GM21576 (cell line): ENCODE results near the gene PTPRN2.

Experiments used
- ATAC-seq: cut with Tn5 transposase; IDR thresholded peaks from one replicate; pipeline ENCODE4 v1.9.1; 2021; ENCODE audit warnings: mild to moderate bottlenecking, moderate library complexity; ENCODE audit not compliant: unreplicated experiment

The PTPRN2 gene

GRCh38 chr7:157587051-157587804 lies 1000.4 kb downstream of the PTPRN2 start:
- ATAC-seq: no peak

- ATAC-seq: no peak
These were observed 1001.1 kb downstream of the PTPRN2 start for GRCh38 chr7:157586426-157586955.

GRCh38 chr7:157585113-157585861 lies 1002.3 kb downstream of the PTPRN2 start:
- no peak for ATAC-seq

GRCh38 chr7:157584420-157584819 lies 1003.2 kb downstream of the PTPRN2 start:
- ATAC-seq: no peak

GRCh38 chr7:157581740-157582139 lies 1005.9 kb downstream of the PTPRN2 start:
- no peak for ATAC-seq

GRCh38 chr7:157580324-157580723 lies 1007.3 kb downstream of the PTPRN2 start:
- ATAC-seq: no peak

GRCh38 chr7:157579425-157579824 lies 1008.2 kb downstream of the PTPRN2 start:
- ATAC-seq: no peak

GRCh38 chr7:157577796-157578339 lies 1009.8 kb downstream of the PTPRN2 start:
- ATAC-seq: no peak

- no peak for ATAC-seq
These were observed 1010.6 kb downstream of the PTPRN2 start for GRCh38 chr7:157577061-157577460.

- ATAC-seq: no peak
These were observed 1011.2 kb downstream of the PTPRN2 start for GRCh38 chr7:157576415-157576814.

- ATAC-seq: no peak
These were observed 1011.8 kb downstream of the PTPRN2 start for GRCh38 chr7:157575777-157576176.

- no peak for ATAC-seq
These were observed 1012.6 kb downstream of the PTPRN2 start for GRCh38 chr7:157574914-157575586.

- no peak for ATAC-seq
These were observed 1013.4 kb downstream of the PTPRN2 start for GRCh38 chr7:157574120-157574825.

- ATAC-seq: no peak
These were observed 1014.4 kb downstream of the PTPRN2 start for GRCh38 chr7:157573244-157573643.

GRCh38 chr7:157572622-157573021 lies 1015.0 kb downstream of the PTPRN2 start:
- no peak for ATAC-seq

GRCh38 chr7:157570531-157571200 lies 1017.0 kb downstream of the PTPRN2 start:
- ATAC-seq: no peak

GRCh38 chr7:157569967-157570366 lies 1017.7 kb downstream of the PTPRN2 start:
- ATAC-seq: no peak

- peak; percentile 72 for ATAC-seq
These were observed 1018.6 kb downstream of the PTPRN2 start for GRCh38 chr7:157568770-157569584.

- peak; percentile 5 for ATAC-seq
These were observed 1019.4 kb downstream of the PTPRN2 start for GRCh38 chr7:157568106-157568769.
